Measurements from ENCODE around the gene C1QTNF6. TPM values are rescaled to one million over a fixed set of nuclear protein-coding genes. Genes with fewer than 3 reads are reported as not detected.

The C1QTNF6 gene
- total RNA-seq, 1 donor from 2014 or later, result 5.3 TPM

- Histone ChIP-seq H3K9me3 (no peaks in the 10 kb centered on the region), H3K27me3 (ENCODE audit: low read depth) (peaks cover 4% of the 10 kb centered on the region), H3K27ac (no peak overlapping the region), H3K36me3 (no peaks in the 10 kb centered on the region), H3K4me1 (no peaks in the 10 kb centered on the region), H3K4me3 (no peak overlapping the region)
- ATAC-seq, result no peak
- peak; percentile 14 for DNase-seq
- no peak for TF ChIP-seq CTCF (IDR thresholded peaks at IDR 0.05)
- intact Hi-C loops (cut with DNase I), result no loop called here
These were observed 22.2 kb upstream of the C1QTNF6 start for GRCh38 chr22:37210041-37210803.

GRCh38 chr22:37209140-37209845 lies 21.2 kb upstream of the C1QTNF6 start:
- Histone ChIP-seq H3K4me1 (no peaks in the 10 kb centered on the region), H3K9me3 (no peaks in the 10 kb centered on the region), H3K27ac (no peak overlapping the region), H3K4me3 (no peak overlapping the region), H3K27me3 (ENCODE audit: low read depth) (peaks cover 4% of the 10 kb centered on the region), H3K36me3 (no peaks in the 10 kb centered on the region)
- intact Hi-C loops (cut with DNase I), result no loop called here
- no peak for ATAC-seq
- TF ChIP-seq CTCF (IDR thresholded peaks at IDR 0.05), result no peak
- DNase-seq, result no peak

GRCh38 chr22:37208401-37209139 lies 20.5 kb upstream of the C1QTNF6 start:
- H3K4me1 ChIP-seq, result no peaks in the 10 kb centered on the region
- no peak for DNase-seq
- intact Hi-C loops (cut with DNase I), result no loop called here

GRCh38 chr22:37207981-37208380 lies 19.9 kb upstream of the C1QTNF6 start:
- H3K4me3 ChIP-seq, result no peak overlapping the region
- no peak overlapping the region for H3K27ac ChIP-seq
- H3K36me3 ChIP-seq, result no peaks in the 10 kb centered on the region
- intact Hi-C loops (cut with DNase I), result no loop called here
- no peaks in the 10 kb centered on the region for H3K9me3 ChIP-seq
- H3K27me3 ChIP-seq (ENCODE audit: low read depth), result peaks cover 4% of the 10 kb centered on the region
- DNase-seq, result peak; percentile 9
- no peak for TF ChIP-seq CTCF (IDR thresholded peaks at IDR 0.05)
- H3K4me1 ChIP-seq, result no peaks in the 10 kb centered on the region
- ATAC-seq, result no peak

More at GRCh38 chr22:37208401-37209139, 20.5 kb upstream of the C1QTNF6 start:
- Histone ChIP-seq H3K27ac (no peak overlapping the region), H3K9me3 (no peaks in the 10 kb centered on the region), H3K4me3 (no peak overlapping the region), H3K27me3 (ENCODE audit: low read depth) (peaks cover 4% of the 10 kb centered on the region), H3K36me3 (no peaks in the 10 kb centered on the region)
- no peak for TF ChIP-seq CTCF (IDR thresholded peaks at IDR 0.05)
- no peak for ATAC-seq

Data from lower lobe of right lung (tissue), 2 donors.